ENCODE results near the gene ZNF483. TPM values are rescaled to one million over a fixed set of nuclear protein-coding genes. Genes with fewer than 3 reads are reported as not detected.
A peak's percentile ranks its signal among the peaks of the same experiment; 100 is the strongest.

Gene ZNF483
- polyA plus RNA-seq, 1 donor (not counting 4 experiments of a cell fraction or from before 2014, with no cell fraction given), result 0.90 TPM

DNA sequence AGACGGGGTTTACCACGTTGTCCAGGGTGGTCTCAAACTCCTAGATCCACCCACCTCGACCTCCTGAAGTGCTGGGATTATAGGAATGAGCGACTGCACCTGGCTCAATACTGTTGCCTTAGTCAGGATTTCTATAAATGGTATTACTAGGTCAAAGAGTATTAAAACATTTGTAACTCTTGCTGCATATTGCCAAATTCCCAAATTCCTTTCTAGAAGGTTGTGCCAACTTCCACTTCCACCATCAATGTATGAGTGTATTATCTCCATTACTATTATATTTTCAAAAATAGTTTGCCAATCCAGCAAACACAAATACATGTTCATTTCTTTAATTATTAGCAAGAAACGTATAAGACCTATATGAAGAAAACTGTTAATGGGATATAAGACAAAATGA, 63.9 kb downstream of the ZNF483 start:
- FAIRE-seq, result no peak
- Histone ChIP-seq H3K27ac (ENCODE audit: control insufficient read depth, insufficient read depth, low read length) (no peak overlapping the region), H3K4me1 (ENCODE audit: control insufficient read depth, extremely low read depth, insufficient read depth, low read length) (no peaks in the 10 kb centered on the region), H3K9ac (ENCODE audit: control insufficient read depth, extremely low read depth, insufficient read depth, low read length) (no peak overlapping the region), H3K9me3 (ENCODE audit: control insufficient read depth, low read depth, low read length) (no peaks in the 10 kb centered on the region), H2AFZ (ENCODE audit: control insufficient read depth, low read length) (no peak overlapping the region), H3K4me3 (ENCODE audit: control insufficient read depth in 2 of 3, extremely low read depth in 1 of 3, insufficient read depth in 2 of 3, low read depth in 1 of 3, low read length in 3 of 3) (no peak overlapping the region), H3K4me2 (ENCODE audit: control insufficient read depth, extremely low read depth, insufficient read depth, low read depth, low read length) (no peak overlapping the region), H3K36me3 (ENCODE audit: control insufficient read depth in 2 of 2, extremely low read depth in 1 of 2, insufficient read depth in 2 of 2, low read length in 2 of 2) (peaks cover 11 to 15% of the 10 kb centered on the region in 2 experiments), H3K27me3 (ENCODE audit: control insufficient read depth, extremely low read depth, insufficient read depth, low read length) (no peaks in the 10 kb centered on the region), H4K20me1 (ENCODE audit: control insufficient read depth, extremely low read depth, insufficient read depth, low read length) (no peaks in the 10 kb centered on the region), H3K79me2 (ENCODE audit: control insufficient read depth, insufficient read depth, low read length) (no peaks in the 10 kb centered on the region), H3K9me1 (ENCODE audit: control insufficient read depth, extremely low read depth, insufficient read depth, low read length) (no peaks in the 10 kb centered on the region)
- DNase-seq (ENCODE audit: low read depth, low spot score), result no peak
- TF ChIP-seq, protein P1, sequence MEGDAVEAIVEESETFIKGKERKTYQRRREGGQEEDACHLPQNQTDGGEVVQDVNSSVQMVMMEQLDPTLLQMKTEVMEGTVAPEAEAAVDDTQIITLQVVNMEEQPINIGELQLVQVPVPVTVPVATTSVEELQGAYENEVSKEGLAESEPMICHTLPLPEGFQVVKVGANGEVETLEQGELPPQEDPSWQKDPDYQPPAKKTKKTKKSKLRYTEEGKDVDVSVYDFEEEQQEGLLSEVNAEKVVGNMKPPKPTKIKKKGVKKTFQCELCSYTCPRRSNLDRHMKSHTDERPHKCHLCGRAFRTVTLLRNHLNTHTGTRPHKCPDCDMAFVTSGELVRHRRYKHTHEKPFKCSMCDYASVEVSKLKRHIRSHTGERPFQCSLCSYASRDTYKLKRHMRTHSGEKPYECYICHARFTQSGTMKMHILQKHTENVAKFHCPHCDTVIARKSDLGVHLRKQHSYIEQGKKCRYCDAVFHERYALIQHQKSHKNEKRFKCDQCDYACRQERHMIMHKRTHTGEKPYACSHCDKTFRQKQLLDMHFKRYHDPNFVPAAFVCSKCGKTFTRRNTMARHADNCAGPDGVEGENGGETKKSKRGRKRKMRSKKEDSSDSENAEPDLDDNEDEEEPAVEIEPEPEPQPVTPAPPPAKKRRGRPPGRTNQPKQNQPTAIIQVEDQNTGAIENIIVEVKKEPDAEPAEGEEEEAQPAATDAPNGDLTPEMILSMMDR (optimal IDR thresholded peaks at IDR 0.05 in 1 of 3, IDR thresholded peaks at IDR 0.05 in 1 of 3, conservative IDR thresholded peaks at IDR 0.05 in 1 of 3; ENCODE audit: extremely low read depth in 1 of 3, insufficient read depth in 2 of 3, low read length in 3 of 3), result no peak
- dilution Hi-C loops (cut with MboI; ENCODE audit: extremely low pct_ligation_motif_present, low sequenced_read_pairs), result no loop called here

DNA sequence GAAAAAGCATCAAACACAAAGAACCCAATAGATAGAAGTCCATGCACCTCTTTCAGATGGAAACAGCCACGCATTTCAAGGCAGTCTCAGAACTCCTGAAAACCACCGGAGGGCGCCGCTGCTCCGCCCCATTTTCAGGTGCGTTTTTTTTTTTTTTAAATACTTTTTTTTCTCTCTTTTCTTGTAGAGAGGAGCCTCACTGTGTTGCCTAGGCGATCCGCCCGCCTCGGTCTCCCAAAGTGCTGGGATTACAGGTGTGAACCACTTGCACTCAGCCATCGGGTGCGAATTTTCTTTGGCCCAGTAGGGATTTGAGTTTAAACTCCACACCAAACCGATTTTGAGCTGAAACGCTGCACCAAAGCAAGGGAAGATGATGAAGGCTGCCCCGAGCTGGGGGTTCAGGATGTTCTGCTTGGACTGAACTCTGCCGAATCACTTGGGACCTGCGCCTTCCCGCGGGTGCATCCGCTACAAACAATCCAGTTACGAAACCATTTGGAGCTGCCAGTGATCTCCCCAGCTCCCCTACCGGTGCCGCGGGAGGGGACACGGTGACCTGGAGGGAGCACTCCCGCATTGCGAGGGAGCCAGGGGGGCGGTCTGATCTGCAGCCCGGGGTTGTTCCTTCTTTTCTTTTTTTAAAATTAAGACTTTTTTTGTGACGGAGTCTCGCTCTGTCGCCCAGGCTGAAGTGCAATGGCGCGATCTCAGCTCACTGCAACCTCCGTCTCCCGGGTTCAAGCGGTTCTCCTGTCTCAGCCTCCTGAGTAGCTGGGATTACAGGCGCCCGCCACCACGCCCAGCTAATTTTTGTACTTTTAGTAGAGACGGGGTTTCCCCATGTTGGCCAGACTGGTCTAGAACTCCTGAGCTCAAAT, 73.1 kb downstream of the ZNF483 start:
- Histone ChIP-seq H3K79me2 (ENCODE audit: control insufficient read depth, insufficient read depth, low read length) (peaks cover 11% of the 10 kb centered on the region), H3K9me3 (ENCODE audit: control insufficient read depth, low read depth, low read length) (no peaks in the 10 kb centered on the region), H3K4me3 (ENCODE audit: control insufficient read depth in 2 of 3, extremely low read depth in 1 of 3, insufficient read depth in 2 of 3, low read depth in 1 of 3, low read length in 3 of 3) (peak overlapping the region; percentile 63 to 96 (median 90)), H3K9ac (ENCODE audit: control insufficient read depth, extremely low read depth, insufficient read depth, low read length) (peak overlapping the region; percentile 85), H3K27me3 (ENCODE audit: control insufficient read depth, extremely low read depth, insufficient read depth, low read length) (no peaks in the 10 kb centered on the region), H2AFZ (ENCODE audit: control insufficient read depth, low read length) (peak overlapping the region; percentile 79), H3K27ac (ENCODE audit: control insufficient read depth, insufficient read depth, low read length) (peak overlapping the region; percentile 81), H3K36me3 (ENCODE audit: control insufficient read depth in 2 of 2, extremely low read depth in 1 of 2, insufficient read depth in 2 of 2, low read length in 2 of 2) (peaks cover 12 to 21% of the 10 kb centered on the region in 2 experiments), H3K9me1 (ENCODE audit: control insufficient read depth, extremely low read depth, insufficient read depth, low read length) (no peaks in the 10 kb centered on the region), H3K4me2 (ENCODE audit: control insufficient read depth, extremely low read depth, insufficient read depth, low read depth, low read length) (peak overlapping the region; percentile 94), H4K20me1 (ENCODE audit: control insufficient read depth, extremely low read depth, insufficient read depth, low read length) (no peaks in the 10 kb centered on the region), H3K4me1 (ENCODE audit: control insufficient read depth, extremely low read depth, insufficient read depth, low read length) (peaks cover 19% of the 10 kb centered on the region)
- no peak for FAIRE-seq
- TF ChIP-seq, protein P1 (optimal IDR thresholded peaks at IDR 0.05 in 1 of 3, IDR thresholded peaks at IDR 0.05 in 1 of 3, conservative IDR thresholded peaks at IDR 0.05 in 1 of 3; ENCODE audit: extremely low read depth in 1 of 3, insufficient read depth in 2 of 3, low read length in 3 of 3), result peak; percentile 66 to 72 (median 70)
- no peak for TF ChIP-seq EZH2 (IDR thresholded peaks at IDR 0.05; ENCODE audit: low read length)
- dilution Hi-C loops (cut with MboI; ENCODE audit: extremely low pct_ligation_motif_present, low sequenced_read_pairs), result no loop called here
- DNase-seq (ENCODE audit: low read depth, low spot score), result no peak

Data from keratinocyte (primary cell).